Measurements from ENCODE around the gene HDGFL2. TPM values are rescaled to one million over a fixed set of nuclear protein-coding genes. Genes with fewer than 3 reads are reported as not detected.
A peak's percentile ranks its signal among the peaks of the same experiment; 100 is the strongest.

Gene HDGFL2
- total and polyA plus RNA-seq, 10 of the 15 experiments (the other 5 are each of a cell fraction or from before 2014, with no cell fraction given): 0.16 to 56.9 (median 25.3) TPM

DNA sequence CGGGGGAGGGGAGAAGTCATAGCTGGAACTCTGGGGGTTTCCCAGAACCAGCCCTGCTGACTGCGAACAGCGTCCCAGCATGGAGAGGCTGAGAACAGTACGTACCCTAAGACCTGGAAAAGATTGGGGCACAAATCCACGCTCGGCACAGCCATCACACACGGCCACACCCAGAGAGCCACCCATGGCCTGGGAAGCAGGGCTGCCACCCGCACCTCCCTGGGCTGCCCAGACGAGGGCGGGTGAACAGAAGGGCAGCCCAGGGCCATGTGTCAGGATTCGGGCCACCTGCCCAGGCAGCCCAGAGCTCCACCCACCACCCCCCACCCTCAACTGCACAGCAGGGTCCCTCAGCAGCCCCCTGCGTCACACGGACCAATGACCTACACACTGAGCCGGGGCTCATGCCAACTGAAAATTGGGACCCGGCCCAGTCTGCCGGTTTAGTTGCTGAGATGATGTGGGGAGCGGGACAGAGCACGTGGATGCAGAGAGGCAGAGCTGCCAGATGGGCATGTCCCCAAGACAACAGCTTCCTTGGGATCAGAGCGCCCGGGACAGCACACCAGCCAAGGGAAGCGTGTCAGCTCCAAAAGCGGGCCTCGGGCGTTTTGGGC is 23.0 kb upstream of the HDGFL2 start:
- H3K4me2 ChIP-seq (ENCODE audit: control insufficient read depth, insufficient read depth): no peak overlapping the region
- ChIA-PET SMC1A (ENCODE audit: uncharacterized antibody, unreplicated experiment) (no interaction called here), POLR2A (interaction anchor here (1.4 kb wide), 1 partner anchor 22 kb away, joined by 4 read pairs; no protein-coding TSS in a partner anchor), RAD21 (ENCODE audit: unreplicated experiment) (no interaction called here), CTCF (interaction anchor here (0.6 kb wide), 1 partner anchor 217 kb away, joined by 3 read pairs; no protein-coding TSS in a partner anchor)
- intact Hi-C loops (cut with micrococcal nuclease; ENCODE audit: unreplicated experiment): no loop called here
- no peak overlapping the region for H3K4me3 ChIP-seq
- peaks cover 3 to 26% of the 10 kb centered on the region in 2 experiments for H3K36me3 ChIP-seq (ENCODE audit: control insufficient read depth in 2 of 2, insufficient read depth in 2 of 2, low read length in 1 of 2)
- no peak for DNase-seq (ENCODE audit: low read depth, low spot score)
- TF ChIP-seq NFYA (IDR thresholded peaks at IDR 0.05; ENCODE audit: borderline replicate concordance, low read depth, low read length) (no peak), POLR2A (IDR thresholded peaks at IDR 0.05; ENCODE audit: low read depth, low read length) (peak; percentile 39; the same call in 1 of the 2 replicates)
- BruUV-seq (replicated peaks): no TSS peak
- no peak overlapping the region for H3K27ac ChIP-seq (ENCODE audit: control insufficient read depth, insufficient read depth)
- H3K9ac ChIP-seq (ENCODE audit: control insufficient read depth, insufficient read depth, low read length): no peak overlapping the region
- in situ Hi-C loops (cut with MboI): no loop called here
- H2AFZ ChIP-seq (ENCODE audit: control insufficient read depth, low read depth, low read length): no peak overlapping the region
- H3K4me1 ChIP-seq (ENCODE audit: control insufficient read depth, insufficient read depth, low read length): no peaks in the 10 kb centered on the region
- no peaks in the 10 kb centered on the region for H4K20me1 ChIP-seq (ENCODE audit: control insufficient read depth, insufficient read depth)
- H3K9me3 ChIP-seq (replicated peaks; ENCODE audit: control insufficient read depth, insufficient read depth, low read length): no peaks in the 10 kb centered on the region
- ATAC-seq: no peak; the same call in 2 of the 3 replicates
- no peaks in the 10 kb centered on the region for H3K27me3 ChIP-seq (replicated peaks in 1 of 2; ENCODE audit: control insufficient read depth in 2 of 2, insufficient read depth in 2 of 2, low read length in 1 of 2)
- no peak for FAIRE-seq
- 92% methylated on average over 23 of the region's 24 CpGs for WGBS (ENCODE audit: insufficient coverage, insufficient replicate concordance, low lambda C conversion rate, missing lambda C conversion rate)
- no peaks in the 10 kb centered on the region for H3K79me2 ChIP-seq (ENCODE audit: control insufficient read depth, insufficient read depth, low read length)

DNA sequence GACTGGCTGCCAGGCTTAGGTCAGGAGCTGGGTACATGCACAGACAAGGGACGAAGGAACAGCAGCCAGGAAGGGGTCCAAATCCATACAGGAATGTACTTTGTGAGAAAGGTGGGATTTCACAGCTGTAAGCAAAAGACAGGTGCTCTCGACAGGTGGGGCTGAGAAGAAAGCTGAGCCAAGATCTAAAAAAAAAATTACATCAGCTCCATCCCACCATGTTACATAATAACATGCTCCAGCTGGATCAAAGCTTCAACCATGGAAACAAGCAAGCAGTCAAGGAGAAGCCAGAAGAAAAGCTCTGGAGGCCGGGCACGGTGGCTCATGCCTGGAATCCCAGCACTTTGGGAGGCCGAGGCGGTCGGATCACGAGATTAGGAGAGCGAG is 22.5 kb upstream of the HDGFL2 start:
- Histone ChIP-seq H3K4me2 (ENCODE audit: control insufficient read depth, insufficient read depth) (no peak overlapping the region), H3K4me1 (ENCODE audit: control insufficient read depth, insufficient read depth, low read length) (no peaks in the 10 kb centered on the region), H3K36me3 (ENCODE audit: control insufficient read depth in 2 of 2, insufficient read depth in 2 of 2, low read length in 1 of 2) (peaks cover 3 to 23% of the 10 kb centered on the region in 2 experiments), H3K27ac (ENCODE audit: control insufficient read depth, insufficient read depth) (no peak overlapping the region), H3K79me2 (ENCODE audit: control insufficient read depth, insufficient read depth, low read length) (no peaks in the 10 kb centered on the region), H2AFZ (ENCODE audit: control insufficient read depth, low read depth, low read length) (no peak overlapping the region), H3K27me3 (replicated peaks in 1 of 2; ENCODE audit: control insufficient read depth in 2 of 2, insufficient read depth in 2 of 2, low read length in 1 of 2) (no peaks in the 10 kb centered on the region), H4K20me1 (ENCODE audit: control insufficient read depth, insufficient read depth) (no peaks in the 10 kb centered on the region), H3K9ac (ENCODE audit: control insufficient read depth, insufficient read depth, low read length) (no peak overlapping the region), H3K4me3 (no peak overlapping the region), H3K9me3 (replicated peaks; ENCODE audit: control insufficient read depth, insufficient read depth, low read length) (no peaks in the 10 kb centered on the region)
- ChIA-PET RAD21 (ENCODE audit: unreplicated experiment) (no interaction called here), SMC1A (ENCODE audit: uncharacterized antibody, unreplicated experiment) (no interaction called here), POLR2A (interaction anchor here (1.4 kb wide), 1 partner anchor 22 kb away, joined by 4 read pairs; no protein-coding TSS in a partner anchor), CTCF (no interaction called here)
- FAIRE-seq: no peak
- TSS peak; percentile 57 for BruUV-seq (replicated peaks)
- intact Hi-C loops (cut with micrococcal nuclease; ENCODE audit: unreplicated experiment): no loop called here
- in situ Hi-C loops (cut with MboI): no loop called here
- DNase-seq (ENCODE audit: low read depth, low spot score): no peak
- TF ChIP-seq ZNF207 (IDR thresholded peaks at IDR 0.05; ENCODE audit: borderline replicate concordance): no peak
- TF ChIP-seq ZZZ3 (IDR thresholded peaks at IDR 0.05; ENCODE audit: control insufficient read depth, insufficient read length, low read depth): no peak
- no peak for TF ChIP-seq EED (IDR thresholded peaks at IDR 0.05; ENCODE audit: low read depth)
- TF ChIP-seq, protein P1, sequence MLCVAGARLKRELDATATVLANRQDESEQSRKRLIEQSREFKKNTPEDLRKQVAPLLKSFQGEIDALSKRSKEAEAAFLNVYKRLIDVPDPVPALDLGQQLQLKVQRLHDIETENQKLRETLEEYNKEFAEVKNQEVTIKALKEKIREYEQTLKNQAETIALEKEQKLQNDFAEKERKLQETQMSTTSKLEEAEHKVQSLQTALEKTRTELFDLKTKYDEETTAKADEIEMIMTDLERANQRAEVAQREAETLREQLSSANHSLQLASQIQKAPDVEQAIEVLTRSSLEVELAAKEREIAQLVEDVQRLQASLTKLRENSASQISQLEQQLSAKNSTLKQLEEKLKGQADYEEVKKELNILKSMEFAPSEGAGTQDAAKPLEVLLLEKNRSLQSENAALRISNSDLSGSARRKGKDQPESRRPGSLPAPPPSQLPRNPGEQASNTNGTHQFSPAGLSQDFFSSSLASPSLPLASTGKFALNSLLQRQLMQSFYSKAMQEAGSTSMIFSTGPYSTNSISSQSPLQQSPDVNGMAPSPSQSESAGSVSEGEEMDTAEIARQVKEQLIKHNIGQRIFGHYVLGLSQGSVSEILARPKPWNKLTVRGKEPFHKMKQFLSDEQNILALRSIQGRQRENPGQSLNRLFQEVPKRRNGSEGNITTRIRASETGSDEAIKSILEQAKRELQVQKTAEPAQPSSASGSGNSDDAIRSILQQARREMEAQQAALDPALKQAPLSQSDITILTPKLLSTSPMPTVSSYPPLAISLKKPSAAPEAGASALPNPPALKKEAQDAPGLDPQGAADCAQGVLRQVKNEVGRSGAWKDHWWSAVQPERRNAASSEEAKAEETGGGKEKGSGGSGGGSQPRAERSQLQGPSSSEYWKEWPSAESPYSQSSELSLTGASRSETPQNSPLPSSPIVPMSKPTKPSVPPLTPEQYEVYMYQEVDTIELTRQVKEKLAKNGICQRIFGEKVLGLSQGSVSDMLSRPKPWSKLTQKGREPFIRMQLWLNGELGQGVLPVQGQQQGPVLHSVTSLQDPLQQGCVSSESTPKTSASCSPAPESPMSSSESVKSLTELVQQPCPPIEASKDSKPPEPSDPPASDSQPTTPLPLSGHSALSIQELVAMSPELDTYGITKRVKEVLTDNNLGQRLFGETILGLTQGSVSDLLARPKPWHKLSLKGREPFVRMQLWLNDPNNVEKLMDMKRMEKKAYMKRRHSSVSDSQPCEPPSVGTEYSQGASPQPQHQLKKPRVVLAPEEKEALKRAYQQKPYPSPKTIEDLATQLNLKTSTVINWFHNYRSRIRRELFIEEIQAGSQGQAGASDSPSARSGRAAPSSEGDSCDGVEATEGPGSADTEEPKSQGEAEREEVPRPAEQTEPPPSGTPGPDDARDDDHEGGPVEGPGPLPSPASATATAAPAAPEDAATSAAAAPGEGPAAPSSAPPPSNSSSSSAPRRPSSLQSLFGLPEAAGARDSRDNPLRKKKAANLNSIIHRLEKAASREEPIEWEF (IDR thresholded peaks at IDR 0.05; ENCODE audit: insufficient replicate concordance, low read depth, low read length): no peak
- TF ChIP-seq TCF3 (IDR thresholded peaks at IDR 0.05; ENCODE audit: borderline replicate concordance, insufficient read depth, low read depth, low read length): no peak
- no peak for TF ChIP-seq MTA3 (IDR thresholded peaks at IDR 0.05; ENCODE audit: borderline replicate concordance, low read length)
- no peak for ATAC-seq
- WGBS (ENCODE audit: insufficient coverage, insufficient replicate concordance, low lambda C conversion rate, missing lambda C conversion rate): 96% methylated on average over 8 of the region's 9 CpGs

All from GM12878 (cell line).